ENCODE results near the gene TYRO3. TPM values are rescaled to one million over a fixed set of nuclear protein-coding genes. Genes with fewer than 3 reads are reported as not detected.

Gene TYRO3
- total and polyA plus RNA-seq, 2 of the 13 experiments (the other 11 are each of a cell fraction or from before 2014, with no cell fraction given): 24.0 to 43.6 TPM

DNA sequence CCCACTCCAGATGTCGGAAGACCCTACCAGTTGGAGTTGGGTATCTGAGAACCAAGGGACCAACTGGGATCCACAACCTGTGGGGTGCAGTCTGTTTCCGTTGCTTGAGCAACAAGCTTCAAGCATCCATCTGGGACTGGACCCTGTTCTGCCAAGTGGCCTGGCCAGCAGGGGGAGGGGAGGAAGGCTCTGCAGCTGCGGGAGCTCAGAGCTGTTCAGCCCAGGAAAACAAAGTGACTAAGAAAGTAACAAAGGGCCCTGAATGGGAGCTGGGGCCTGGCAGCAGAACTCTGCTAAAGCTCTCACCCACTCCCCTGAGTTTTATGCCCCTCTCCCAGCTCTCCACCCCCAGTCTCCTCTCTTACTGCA, 2.7 kb downstream of the TYRO3 start (continued):
- TF ChIP-seq, protein P1, sequence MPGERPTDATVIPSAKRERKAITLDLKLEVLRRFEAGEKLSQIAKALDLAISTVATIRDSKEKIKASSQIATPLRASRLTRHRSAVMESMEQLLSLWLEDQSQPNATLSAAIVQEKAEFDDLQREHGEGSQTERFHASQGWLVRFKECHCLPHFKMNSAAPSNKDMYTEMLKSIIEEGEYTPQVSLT (CRISPR knock-in tag; IDR thresholded peaks at IDR 0.05; ENCODE audit: borderline replicate concordance, low read depth): no peak
- TF ChIP-seq NR2F1 (CRISPR knock-in tag; IDR thresholded peaks at IDR 0.05) (no peak), ZNF577 (CRISPR knock-in tag; IDR thresholded peaks at IDR 0.05; ENCODE audit: borderline replicate concordance, low read depth) (no peak), NFIB (CRISPR knock-in tag; IDR thresholded peaks at IDR 0.05; ENCODE audit: borderline replicate concordance) (no peak), SCMH1 (CRISPR knock-in tag; IDR thresholded peaks at IDR 0.05; ENCODE audit: borderline replicate concordance) (no peak), EED (CRISPR knock-in tag; IDR thresholded peaks at IDR 0.05) (no peak), ZBTB1 (CRISPR knock-in tag; IDR thresholded peaks at IDR 0.05; ENCODE audit: borderline replicate concordance) (no peak), ZBTB7B (CRISPR knock-in tag; IDR thresholded peaks at IDR 0.05) (0 out of 2 replicates have a peak, but pooled peaks have one; percentile 47), ZNF282 (IDR thresholded peaks at IDR 0.05; ENCODE audit: partially characterized antibody) (no peak), CHCHD3 (CRISPR knock-in tag; IDR thresholded peaks at IDR 0.05) (no peak), SMC3 (IDR thresholded peaks at IDR 0.05; ENCODE audit: low read length) (peak; percentile 33; the same call in 1 of the 2 replicates), ZFP37 (CRISPR knock-in tag; IDR thresholded peaks at IDR 0.05; ENCODE audit: borderline replicate concordance) (no peak), YEATS2 (CRISPR knock-in tag; IDR thresholded peaks at IDR 0.05; ENCODE audit: borderline replicate concordance) (no peak), RNF2 (conservative IDR thresholded peaks at IDR 0.05; ENCODE audit: low read depth) (no peak), ZNF441 (CRISPR knock-in tag; IDR thresholded peaks at IDR 0.05; ENCODE audit: borderline replicate concordance) (no peak)
- TF ChIP-seq, protein P2, sequence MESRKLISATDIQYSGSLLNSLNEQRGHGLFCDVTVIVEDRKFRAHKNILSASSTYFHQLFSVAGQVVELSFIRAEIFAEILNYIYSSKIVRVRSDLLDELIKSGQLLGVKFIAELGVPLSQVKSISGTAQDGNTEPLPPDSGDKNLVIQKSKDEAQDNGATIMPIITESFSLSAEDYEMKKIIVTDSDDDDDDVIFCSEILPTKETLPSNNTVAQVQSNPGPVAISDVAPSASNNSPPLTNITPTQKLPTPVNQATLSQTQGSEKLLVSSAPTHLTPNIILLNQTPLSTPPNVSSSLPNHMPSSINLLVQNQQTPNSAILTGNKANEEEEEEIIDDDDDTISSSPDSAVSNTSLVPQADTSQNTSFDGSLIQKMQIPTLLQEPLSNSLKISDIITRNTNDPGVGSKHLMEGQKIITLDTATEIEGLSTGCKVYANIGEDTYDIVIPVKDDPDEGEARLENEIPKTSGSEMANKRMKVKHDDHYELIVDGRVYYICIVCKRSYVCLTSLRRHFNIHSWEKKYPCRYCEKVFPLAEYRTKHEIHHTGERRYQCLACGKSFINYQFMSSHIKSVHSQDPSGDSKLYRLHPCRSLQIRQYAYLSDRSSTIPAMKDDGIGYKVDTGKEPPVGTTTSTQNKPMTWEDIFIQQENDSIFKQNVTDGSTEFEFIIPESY (CRISPR knock-in tag; IDR thresholded peaks at IDR 0.05): peak; percentile 14; the same call in 1 of the 2 replicates
- TF ChIP-seq, protein P3, sequence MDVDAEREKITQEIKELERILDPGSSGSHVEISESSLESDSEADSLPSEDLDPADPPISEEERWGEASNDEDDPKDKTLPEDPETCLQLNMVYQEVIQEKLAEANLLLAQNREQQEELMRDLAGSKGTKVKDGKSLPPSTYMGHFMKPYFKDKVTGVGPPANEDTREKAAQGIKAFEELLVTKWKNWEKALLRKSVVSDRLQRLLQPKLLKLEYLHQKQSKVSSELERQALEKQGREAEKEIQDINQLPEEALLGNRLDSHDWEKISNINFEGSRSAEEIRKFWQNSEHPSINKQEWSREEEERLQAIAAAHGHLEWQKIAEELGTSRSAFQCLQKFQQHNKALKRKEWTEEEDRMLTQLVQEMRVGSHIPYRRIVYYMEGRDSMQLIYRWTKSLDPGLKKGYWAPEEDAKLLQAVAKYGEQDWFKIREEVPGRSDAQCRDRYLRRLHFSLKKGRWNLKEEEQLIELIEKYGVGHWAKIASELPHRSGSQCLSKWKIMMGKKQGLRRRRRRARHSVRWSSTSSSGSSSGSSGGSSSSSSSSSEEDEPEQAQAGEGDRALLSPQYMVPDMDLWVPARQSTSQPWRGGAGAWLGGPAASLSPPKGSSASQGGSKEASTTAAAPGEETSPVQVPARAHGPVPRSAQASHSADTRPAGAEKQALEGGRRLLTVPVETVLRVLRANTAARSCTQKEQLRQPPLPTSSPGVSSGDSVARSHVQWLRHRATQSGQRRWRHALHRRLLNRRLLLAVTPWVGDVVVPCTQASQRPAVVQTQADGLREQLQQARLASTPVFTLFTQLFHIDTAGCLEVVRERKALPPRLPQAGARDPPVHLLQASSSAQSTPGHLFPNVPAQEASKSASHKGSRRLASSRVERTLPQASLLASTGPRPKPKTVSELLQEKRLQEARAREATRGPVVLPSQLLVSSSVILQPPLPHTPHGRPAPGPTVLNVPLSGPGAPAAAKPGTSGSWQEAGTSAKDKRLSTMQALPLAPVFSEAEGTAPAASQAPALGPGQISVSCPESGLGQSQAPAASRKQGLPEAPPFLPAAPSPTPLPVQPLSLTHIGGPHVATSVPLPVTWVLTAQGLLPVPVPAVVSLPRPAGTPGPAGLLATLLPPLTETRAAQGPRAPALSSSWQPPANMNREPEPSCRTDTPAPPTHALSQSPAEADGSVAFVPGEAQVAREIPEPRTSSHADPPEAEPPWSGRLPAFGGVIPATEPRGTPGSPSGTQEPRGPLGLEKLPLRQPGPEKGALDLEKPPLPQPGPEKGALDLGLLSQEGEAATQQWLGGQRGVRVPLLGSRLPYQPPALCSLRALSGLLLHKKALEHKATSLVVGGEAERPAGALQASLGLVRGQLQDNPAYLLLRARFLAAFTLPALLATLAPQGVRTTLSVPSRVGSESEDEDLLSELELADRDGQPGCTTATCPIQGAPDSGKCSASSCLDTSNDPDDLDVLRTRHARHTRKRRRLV (CRISPR knock-in tag; IDR thresholded peaks at IDR 0.05): no peak
- TF ChIP-seq, protein P4, sequence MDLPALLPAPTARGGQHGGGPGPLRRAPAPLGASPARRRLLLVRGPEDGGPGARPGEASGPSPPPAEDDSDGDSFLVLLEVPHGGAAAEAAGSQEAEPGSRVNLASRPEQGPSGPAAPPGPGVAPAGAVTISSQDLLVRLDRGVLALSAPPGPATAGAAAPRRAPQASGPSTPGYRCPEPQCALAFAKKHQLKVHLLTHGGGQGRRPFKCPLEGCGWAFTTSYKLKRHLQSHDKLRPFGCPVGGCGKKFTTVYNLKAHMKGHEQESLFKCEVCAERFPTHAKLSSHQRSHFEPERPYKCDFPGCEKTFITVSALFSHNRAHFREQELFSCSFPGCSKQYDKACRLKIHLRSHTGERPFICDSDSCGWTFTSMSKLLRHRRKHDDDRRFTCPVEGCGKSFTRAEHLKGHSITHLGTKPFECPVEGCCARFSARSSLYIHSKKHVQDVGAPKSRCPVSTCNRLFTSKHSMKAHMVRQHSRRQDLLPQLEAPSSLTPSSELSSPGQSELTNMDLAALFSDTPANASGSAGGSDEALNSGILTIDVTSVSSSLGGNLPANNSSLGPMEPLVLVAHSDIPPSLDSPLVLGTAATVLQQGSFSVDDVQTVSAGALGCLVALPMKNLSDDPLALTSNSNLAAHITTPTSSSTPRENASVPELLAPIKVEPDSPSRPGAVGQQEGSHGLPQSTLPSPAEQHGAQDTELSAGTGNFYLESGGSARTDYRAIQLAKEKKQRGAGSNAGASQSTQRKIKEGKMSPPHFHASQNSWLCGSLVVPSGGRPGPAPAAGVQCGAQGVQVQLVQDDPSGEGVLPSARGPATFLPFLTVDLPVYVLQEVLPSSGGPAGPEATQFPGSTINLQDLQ (CRISPR knock-in tag; IDR thresholded peaks at IDR 0.05): no peak
- TF ChIP-seq, protein P5, sequence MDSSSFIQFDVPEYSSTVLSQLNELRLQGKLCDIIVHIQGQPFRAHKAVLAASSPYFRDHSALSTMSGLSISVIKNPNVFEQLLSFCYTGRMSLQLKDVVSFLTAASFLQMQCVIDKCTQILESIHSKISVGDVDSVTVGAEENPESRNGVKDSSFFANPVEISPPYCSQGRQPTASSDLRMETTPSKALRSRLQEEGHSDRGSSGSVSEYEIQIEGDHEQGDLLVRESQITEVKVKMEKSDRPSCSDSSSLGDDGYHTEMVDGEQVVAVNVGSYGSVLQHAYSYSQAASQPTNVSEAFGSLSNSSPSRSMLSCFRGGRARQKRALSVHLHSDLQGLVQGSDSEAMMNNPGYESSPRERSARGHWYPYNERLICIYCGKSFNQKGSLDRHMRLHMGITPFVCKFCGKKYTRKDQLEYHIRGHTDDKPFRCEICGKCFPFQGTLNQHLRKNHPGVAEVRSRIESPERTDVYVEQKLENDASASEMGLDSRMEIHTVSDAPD (CRISPR knock-in tag; IDR thresholded peaks at IDR 0.05): no peak

Measured in HepG2 (cell line).